ENCODE measurements around the gene LOXL3. TPM values are rescaled to one million over a fixed set of nuclear protein-coding genes. Genes with fewer than 3 reads are reported as not detected.

LOXL3 gene
- total and polyA plus RNA-seq, 2 of the 8 experiments (the other 6 are each of a cell fraction or from before 2014, with no cell fraction given), result 22.4 to 27.2 TPM

GRCh38 chr2:74546004-74546403 is 7.7 kb downstream of the LOXL3 start:
- Histone ChIP-seq H3K27me3 (replicated peaks in 1 of 4; ENCODE audit: control insufficient read depth in 3 of 4, extremely low read depth in 1 of 4, insufficient read depth in 3 of 4, low read length in 3 of 4) (peaks cover 4 to 39% (median 21%) of the 10 kb centered on the region in 4 experiments), H2AK5ac (ENCODE audit: low read depth, low read length) (no peak overlapping the region)

More at GRCh38 chr2:74546004-74546403, 7.7 kb downstream of the LOXL3 start:
- H3K36me3 ChIP-seq (ENCODE audit: control insufficient read depth in 2 of 4, insufficient read depth in 4 of 4, low read length in 3 of 4), result no peaks in the 10 kb centered on the region
- H3K4me1 ChIP-seq (replicated peaks in 1 of 4; ENCODE audit: control insufficient read depth in 3 of 4, insufficient read depth in 4 of 4, low read length in 3 of 4), result peaks cover 3 to 10% (median 6%) of the 10 kb centered on the region in 4 experiments; a peak in 6 of 7 replicates
- TF ChIP-seq SRF (IDR thresholded peaks at IDR 0.05; ENCODE audit: low read depth, low read length) (no peak), GTF2F1 (IDR thresholded peaks at IDR 0.05; ENCODE audit: borderline replicate concordance, low read depth, low read length) (no peak), RAD21 (IDR thresholded peaks at IDR 0.05 in 1 of 2, conservative IDR thresholded peaks at IDR 0.05 in 1 of 2; ENCODE audit: low read depth in 2 of 2, low read length in 2 of 2) (no peak), GABPA (IDR thresholded peaks at IDR 0.05; ENCODE audit: borderline replicate concordance, insufficient read depth, low read length) (no peak)
- no peak overlapping the region for H2BK20ac ChIP-seq (ENCODE audit: low read length)
- H2BK5ac ChIP-seq (ENCODE audit: low read depth, low read length), result no peak overlapping the region
- no peak overlapping the region for H3K18ac ChIP-seq (ENCODE audit: extremely low read depth, low read length)
- H2BK120ac ChIP-seq (replicated peaks; ENCODE audit: low read depth, low read length), result no peak overlapping the region
- WGBS, 2 experiments (ENCODE audit: extremely low coverage in 1 of 2, insufficient coverage in 1 of 2, insufficient read length in 1 of 2, insufficient replicate concordance in 2 of 2, low coverage in 1 of 2, low lambda C conversion rate in 2 of 2, missing lambda C conversion rate in 1 of 2), result 86% methylated on average over 3 of the region's 3 CpGs; no CpG with 5 or more reads in 1 of the 2 experiments
- no peak overlapping the region for H3K4me3 ChIP-seq (ENCODE audit: extremely low read depth in 1 of 4, insufficient read depth in 2 of 4, low read depth in 3 of 4, low read length in 4 of 4)
- no peak overlapping the region for H3K56ac ChIP-seq (replicated peaks; ENCODE audit: insufficient read length, low read depth, low read length)
- H3K14ac ChIP-seq (ENCODE audit: insufficient read length), result no peak overlapping the region
- H3K79me2 ChIP-seq (ENCODE audit: control insufficient read depth in 1 of 2, insufficient read depth in 2 of 2, low read length in 2 of 2), result no peaks in the 10 kb centered on the region
- FAIRE-seq (no peak), DNase-seq (ENCODE audit: low read depth in 1 of 2, low spot score in 2 of 2) (no peak)
- H4K8ac ChIP-seq (ENCODE audit: extremely low read depth, insufficient read depth, low read length), result no peak overlapping the region
- no peaks in the 10 kb centered on the region for H3K9me3 ChIP-seq (ENCODE audit: insufficient read depth in 2 of 2, low read depth in 1 of 2, low read length in 1 of 2)
- no peak overlapping the region for H4K91ac ChIP-seq (replicated peaks; ENCODE audit: insufficient read length, low read length)
- ChIA-PET CTCF (ENCODE audit: partially characterized antibody) (interaction anchor here (0.8 to 1.4 kb wide), 5 partner anchors 15 to 125 kb away, joined by 3 to 4 read pairs (median 3); partner anchors contain the start of genes C2orf81, CCDC142 and TTC31), POLR2A (ENCODE audit: partially characterized antibody) (interaction anchor here (0.6 to 5.2 kb wide), 4 partner anchors 9 to 48 kb away, joined by 3 to 39 read pairs (median 4); partner anchors contain the start of genes AUP1 and HTRA2)
- H4K5ac ChIP-seq (ENCODE audit: insufficient read length, low read depth, low read length), result no peak overlapping the region
- no peak overlapping the region for H3K4ac ChIP-seq (replicated peaks; ENCODE audit: insufficient read length, low read depth, low read length)
- H3K9ac ChIP-seq (replicated peaks in 1 of 4; ENCODE audit: extremely low read depth in 1 of 4, low read depth in 3 of 4, low read length in 3 of 4), result no peak overlapping the region
- H2AFZ ChIP-seq (ENCODE audit: low read length), result no peak overlapping the region
- H3K79me1 ChIP-seq (ENCODE audit: low read depth, low read length), result no peaks in the 10 kb centered on the region
- H4K20me1 ChIP-seq (replicated peaks in 1 of 2; ENCODE audit: control insufficient read depth in 1 of 2, insufficient read depth in 2 of 2, low read length in 2 of 2), result peaks cover 3% of the 10 kb centered on the region in 2 experiments
- H2BK15ac ChIP-seq (ENCODE audit: low read length), result no peak overlapping the region
- no peak overlapping the region for H3K4me2 ChIP-seq (ENCODE audit: insufficient read depth in 1 of 2, low read depth in 2 of 2, low read length in 2 of 2)
- H3K23me2 ChIP-seq (ENCODE audit: low read depth, low read length), result peaks cover 9% of the 10 kb centered on the region
- H3K27ac ChIP-seq (ENCODE audit: low read depth, low read length), result no peak overlapping the region
- no peak overlapping the region for H2BK12ac ChIP-seq (ENCODE audit: low read depth, low read length)
- no peak overlapping the region for H3K23ac ChIP-seq (ENCODE audit: insufficient read length)
